CD8-positive, alpha-beta memory T cell (primary cell): ENCODE data around the gene LY6G5C. TPM values are rescaled to one million over a fixed set of nuclear protein-coding genes. Genes with fewer than 3 reads are reported as not detected.

Source experiments
- CTCF ChIA-PET: fragments of 350-600 bp; sonication (Branson Sonifier 250); formaldehyde crosslinking; loops from one replicate; lab custom pipeline; 2021; ENCODE audit warnings: antibody characterized with exemption; lab: Charles Lee
- POLR2A ChIA-PET: fragments of 350-600 bp; sonication (Branson Sonifier 250); formaldehyde crosslinking; loops from one replicate; lab custom pipeline; 2021; ENCODE audit warnings: antibody characterized with exemption; lab: Charles Lee
- DNase-seq, 5 donors: peaks; one replicate each; pipeline versions ENCODE4 v3.0.0 to v3.0.0-alpha.2; 2020 to 2022; ENCODE audit warnings: mixed read lengths in 1 of 5
- H3K27ac ChIP-seq: one replicate; pipeline ENCODE4 v1.7.0; 2013; ENCODE audit warnings: low read depth, mild to moderate bottlenecking, low read length, moderate library complexity
- H3K27me3 ChIP-seq: 2 replicates; pipeline ENCODE4 v1.7.0; 2013; ENCODE audit warnings: low read length, mild to moderate bottlenecking; ENCODE audit not compliant: insufficient read depth, poor library complexity, severe bottlenecking
- H3K36me3 ChIP-seq: 2 replicates; pipeline ENCODE4 v1.7.0; 2013; ENCODE audit warnings: mild to moderate bottlenecking, low read length, moderate library complexity; ENCODE audit not compliant: insufficient read depth
- H3K4me1 ChIP-seq: 2 replicates; pipeline ENCODE4 v1.7.0; 2013; ENCODE audit warnings: mild to moderate bottlenecking, low read length, moderate library complexity; ENCODE audit not compliant: insufficient read depth
- H3K4me3 ChIP-seq: 2 replicates; pipeline ENCODE4 v1.7.0; 2013; ENCODE audit warnings: mild to moderate bottlenecking, low read length
- H3K9me3 ChIP-seq: 2 replicates; pipeline ENCODE4 v1.7.0; 2013; ENCODE audit warnings: mild to moderate bottlenecking, low read length
- H3K27ac Mint-ChIP-seq, 8 donors: one replicate each; pipeline ENCODE4 v1.8.0; 2020 to 2021; ENCODE audit warnings: mixed read lengths in 8 of 8, mild to moderate bottlenecking in 6 of 8, inconsistent platforms in 3 of 8, moderate library complexity in 3 of 8
- H3K27me3 Mint-ChIP-seq, 2 donors: one replicate each; pipeline ENCODE4 v1.8.0; 2020 to 2021; ENCODE audit warnings: mixed read lengths in 2 of 2, mild to moderate bottlenecking in 1 of 2, moderate library complexity in 1 of 2
- H3K36me3 Mint-ChIP-seq, 3 donors: one replicate each; pipeline ENCODE4 v1.8.0; 2020 to 2021; ENCODE audit warnings: mixed read lengths in 3 of 3, inconsistent platforms in 1 of 3, mild to moderate bottlenecking in 1 of 3
- H3K4me1 Mint-ChIP-seq, 3 donors: one replicate each; pipeline ENCODE4 v1.8.0; 2020 to 2021; ENCODE audit warnings: mixed read lengths in 3 of 3, inconsistent platforms in 1 of 3, mild to moderate bottlenecking in 1 of 3
- H3K4me3 Mint-ChIP-seq, 7 donors: one replicate each; pipeline ENCODE4 v1.8.0; 2020 to 2021; ENCODE audit warnings: mixed read lengths in 7 of 7, mild to moderate bottlenecking in 6 of 7, moderate library complexity in 4 of 7, inconsistent platforms in 2 of 7
- H3K9me3 Mint-ChIP-seq, 5 donors: one replicate each; pipeline ENCODE4 v1.8.0; 2020 to 2022; ENCODE audit warnings: mixed read lengths in 5 of 5, mild to moderate bottlenecking in 3 of 5, moderate library complexity in 2 of 5, inconsistent platforms in 1 of 5
- polyA plus RNA-seq: library from polyadenylated mRNA; unstranded; fragments of 300-500 nt; fragmentation: Illumina TruSeq; gene quantifications from one replicate; pipeline ENCODE4 v1.2.3, GENCODE V29; 2021
- total RNA-seq, 2 experiments: library from RNA; stranded (reverse); gene quantifications; one replicate each; pipeline ENCODE4 v1.2.3, GENCODE V29; 2021

Gene LY6G5C
- total and polyA plus RNA-seq, 3 experiments from 2014 or later, result 3.5 to 10.3 (median 4.5) TPM

DNA sequence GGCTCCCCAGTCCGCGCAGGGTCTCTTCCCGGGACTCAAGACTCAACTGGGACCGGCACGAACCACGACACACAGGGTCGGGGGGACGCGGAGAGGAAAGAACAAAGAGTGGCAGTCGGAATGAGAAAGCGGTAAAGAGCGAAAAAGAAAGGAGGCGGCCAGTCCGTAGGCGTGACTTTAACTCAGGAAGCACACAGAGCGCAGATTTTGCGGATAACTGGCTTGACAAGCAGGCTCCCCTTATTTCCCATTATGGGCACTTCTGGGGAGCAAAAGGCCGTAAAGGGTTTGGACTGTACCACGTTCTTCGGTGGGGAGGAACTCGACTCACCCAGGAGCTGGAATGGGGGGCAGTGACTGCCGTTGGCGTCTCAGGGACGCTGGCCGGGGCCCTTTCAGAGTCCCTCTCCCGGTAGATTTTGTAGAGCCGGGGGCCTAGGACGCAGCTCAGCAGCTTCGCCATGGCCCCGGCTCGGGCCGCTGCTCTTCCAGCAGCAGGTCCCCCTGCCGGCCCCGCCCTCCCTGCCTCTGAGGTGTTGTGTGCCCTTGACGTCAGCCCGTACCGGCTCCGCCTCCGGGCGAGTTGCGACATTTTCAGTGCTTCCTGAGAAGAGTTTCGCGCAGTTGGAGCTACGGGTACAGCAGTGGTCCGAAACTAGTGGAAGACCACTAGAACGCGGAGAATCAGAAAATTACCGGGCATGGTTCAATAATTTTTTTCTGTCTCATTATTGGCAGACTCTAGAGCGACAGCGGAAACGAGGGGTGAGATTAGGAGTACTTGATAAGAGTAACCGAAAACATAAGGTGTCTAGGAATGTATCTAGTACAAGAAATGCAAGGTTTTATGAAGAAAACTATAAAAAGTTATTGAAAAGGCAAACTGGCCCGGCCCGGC, 22.2 kb upstream of the LY6G5C start, which contains the start of gene ABHD16A:
TSS of gene ABHD16A (minus strand) at position 506 of the 898 bp plus-strand sequence. CDS start at position 463, 43 bp downstream.
- POLR2A ChIA-PET, result interaction anchor here (0.6 to 1.8 kb wide), 13 partner anchors 33 to 1057 kb away, joined by 3 to 13 read pairs (median 7); partner anchors contain the start of genes BAG6, CLIC1, CSNK2B and DXO
- H3K36me3 ChIP-seq, result peaks cover 9% of the 10 kb centered on the region
- H3K27ac ChIP-seq, result peak within 1 kb of the TSS; percentile 98
- CTCF ChIA-PET, result interaction anchor here (0.6 to 1.6 kb wide), 8 partner anchors 9 to 302 kb away, joined by 3 to 4 read pairs (median 3); partner anchors contain the start of gene LY6G5C
- peak within 1 kb of the TSS; percentile 88 for H3K4me3 ChIP-seq
- Mint-ChIP-seq H3K27me3 (peaks cover 0 to 1% of the 10 kb centered on the region in 2 donors), H3K27ac (peak within 1 kb of the TSS; percentile 88 to 100 (median 96)), H3K36me3 (peaks cover 0 to 33% (median 2%) of the 10 kb centered on the region in 3 donors), H3K9me3 (no peaks in the 10 kb centered on the region), H3K4me1 (peaks cover 28 to 39% (median 35%) of the 10 kb centered on the region in 3 donors), H3K4me3 (peak within 1 kb of the TSS; percentile 92 to 99 (median 96))
- peak; percentile 95 to 97 (median 96) for DNase-seq
- peaks cover 24% of the 10 kb centered on the region for H3K4me1 ChIP-seq
- H3K27me3 ChIP-seq, result no peaks in the 10 kb centered on the region
- H3K9me3 ChIP-seq, result no peaks in the 10 kb centered on the region

DNA sequence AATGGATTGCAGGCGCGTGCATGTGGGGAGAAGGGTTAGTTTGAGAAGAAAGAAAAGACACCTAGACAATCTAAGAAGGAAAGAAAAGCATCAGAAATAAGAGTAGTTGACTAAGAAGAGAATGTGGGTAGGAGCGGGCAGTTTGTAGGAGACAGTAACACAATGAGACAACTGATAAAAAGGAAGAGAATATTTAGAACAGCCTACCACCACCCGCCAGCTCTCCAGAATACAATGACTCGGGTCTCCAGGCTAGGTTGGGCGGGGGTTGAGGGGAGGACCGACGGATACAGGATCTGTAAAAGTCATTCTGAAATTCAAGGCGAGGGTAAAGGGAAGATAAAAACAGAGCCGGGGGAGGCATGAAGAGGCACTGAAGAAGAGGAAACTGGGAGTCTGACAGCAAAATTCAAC, 21.5 kb upstream of the LY6G5C start:
- peaks cover 15% of the 10 kb centered on the region for H3K36me3 ChIP-seq
- ChIA-PET POLR2A (interaction anchor here (0.8 to 1.8 kb wide), 10 partner anchors 33 to 269 kb away, joined by 3 to 13 read pairs (median 6); partner anchors contain the start of genes BAG6, CLIC1, CSNK2B and DXO), CTCF (interaction anchor here (0.7 to 1.6 kb wide), 4 partner anchors 21 to 302 kb away, joined by 3 to 4 read pairs (median 3); partner anchors contain the start of gene LY6G5C)
- DNase-seq, result no peak
- peaks cover 35 to 45% (median 41%) of the 10 kb centered on the region in 3 donors for H3K4me1 Mint-ChIP-seq
- H3K9me3 ChIP-seq, result no peaks in the 10 kb centered on the region
- peaks cover 24% of the 10 kb centered on the region for H3K4me1 ChIP-seq
- peaks cover 0 to 1% of the 10 kb centered on the region in 2 donors for H3K27me3 Mint-ChIP-seq
- H3K27me3 ChIP-seq, result no peaks in the 10 kb centered on the region
- peak overlapping the region; percentile 88 to 100 (median 96) for H3K27ac Mint-ChIP-seq
- H3K36me3 Mint-ChIP-seq, result peaks cover 0 to 40% (median 4%) of the 10 kb centered on the region in 3 donors
- peak overlapping the region; percentile 92 to 99 (median 96) for H3K4me3 Mint-ChIP-seq
- peak overlapping the region; percentile 98 for H3K27ac ChIP-seq
- H3K9me3 Mint-ChIP-seq, result no peaks in the 10 kb centered on the region
- peak overlapping the region; percentile 88 for H3K4me3 ChIP-seq

DNA sequence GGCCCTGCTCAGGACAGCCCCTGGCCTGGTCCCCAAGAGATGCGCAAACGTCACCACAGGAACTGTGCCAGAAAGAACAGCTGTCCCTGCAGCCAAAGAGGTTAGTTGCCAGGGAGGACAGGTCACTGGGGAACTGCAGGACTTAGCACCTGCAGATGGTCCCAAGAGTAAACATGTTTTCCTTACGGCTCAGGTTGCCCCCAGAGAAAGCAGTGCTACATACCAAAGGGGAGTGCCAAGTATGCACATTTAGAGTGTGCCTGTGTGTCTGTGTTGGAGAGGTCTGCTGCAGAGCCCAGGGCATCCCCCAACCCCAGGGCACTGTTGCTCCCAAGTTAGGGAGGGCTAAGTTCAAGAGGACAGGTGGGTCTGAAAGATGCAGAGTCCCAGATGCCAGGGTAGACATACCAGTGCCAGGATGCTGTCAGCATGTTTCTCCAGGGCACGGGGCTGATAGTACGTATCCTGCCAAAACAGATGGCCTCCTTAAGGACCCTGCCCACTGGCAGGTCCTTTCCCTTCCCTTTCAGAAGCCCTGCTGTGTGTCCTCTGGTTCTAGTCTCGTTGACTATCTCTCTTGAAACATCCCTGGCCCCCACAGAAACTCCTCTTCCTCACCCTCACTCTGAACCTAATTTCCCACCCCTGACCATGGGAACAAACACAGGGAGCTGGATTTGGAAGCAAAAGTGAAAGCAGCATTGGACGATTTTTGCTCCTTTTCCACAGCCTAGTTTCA, 21.0 kb upstream of the LY6G5C start:
- Histone ChIP-seq H3K9me3 (no peaks in the 10 kb centered on the region), H3K27me3 (no peaks in the 10 kb centered on the region), H3K4me3 (peak overlapping the region; percentile 88), H3K4me1 (peaks cover 24% of the 10 kb centered on the region), H3K27ac (peak overlapping the region; percentile 98), H3K36me3 (peaks cover 18% of the 10 kb centered on the region)
- H3K9me3 Mint-ChIP-seq, result no peaks in the 10 kb centered on the region
- peaks cover 0 to 2% of the 10 kb centered on the region in 2 donors for H3K27me3 Mint-ChIP-seq
- DNase-seq, result no peak
- H3K4me1 Mint-ChIP-seq, result peaks cover 39 to 48% (median 46%) of the 10 kb centered on the region in 3 donors
- peak overlapping the region; percentile 88 to 100 (median 96) for H3K27ac Mint-ChIP-seq
- CTCF ChIA-PET, result interaction anchor here (1.6 kb wide), 1 partner anchor 21 kb away, joined by 3 read pairs; the partner anchor contains the start of gene LY6G5C
- peak overlapping the region; percentile 92 to 99 (median 96) for H3K4me3 Mint-ChIP-seq
- peaks cover 0 to 45% (median 4%) of the 10 kb centered on the region in 3 donors for H3K36me3 Mint-ChIP-seq
- POLR2A ChIA-PET, result interaction anchor here (0.6 to 1.8 kb wide), 4 partner anchors 36 to 270 kb away, joined by 3 to 13 read pairs (median 8); partner anchors contain the start of genes BAG6, CSNK2B, DXO and GPANK1

DNA sequence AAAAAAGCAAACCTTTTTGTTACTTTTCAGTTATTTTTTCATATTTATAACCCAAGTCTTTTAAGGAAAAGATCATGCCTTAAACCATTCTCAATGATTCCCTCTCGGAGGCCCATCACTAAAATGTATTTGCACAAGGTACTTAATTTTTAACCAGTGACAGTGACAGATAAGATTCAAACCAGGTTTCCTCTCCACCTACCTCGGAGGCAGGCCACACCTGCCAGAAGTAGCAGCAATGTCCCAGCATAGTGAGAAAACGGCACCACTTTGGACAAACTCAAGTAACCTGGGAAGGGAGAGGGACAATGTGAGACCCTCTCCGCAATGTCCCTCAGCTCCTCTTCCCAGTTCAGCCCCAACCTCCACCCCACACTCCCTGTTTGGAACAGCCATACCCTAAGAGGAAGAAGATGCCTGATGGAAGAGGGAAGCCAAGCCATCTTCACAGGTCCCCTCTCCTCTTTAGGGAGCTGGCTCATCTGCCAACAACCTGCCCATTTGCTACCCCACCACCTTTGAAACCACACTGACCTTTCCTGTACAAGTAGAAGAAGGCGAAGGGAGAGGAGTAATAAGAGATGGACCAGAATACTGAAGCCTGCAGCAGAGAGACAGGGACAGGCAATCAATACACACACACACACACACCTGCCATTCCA, 20.0 kb upstream of the LY6G5C start:
- ChIA-PET POLR2A (interaction anchor here (0.6 kb wide), 1 partner anchor 38 kb away, joined by 3 read pairs; no protein-coding TSS in a partner anchor), CTCF (no interaction called here)
- no peak for DNase-seq
- Mint-ChIP-seq H3K27me3 (peaks cover 0 to 3% of the 10 kb centered on the region in 2 donors), H3K27ac (peak overlapping the region; percentile 49 to 99 (median 94)), H3K4me1 (peaks cover 39 to 48% (median 46%) of the 10 kb centered on the region in 3 donors), H3K9me3 (no peaks in the 10 kb centered on the region), H3K36me3 (peaks cover 0 to 54% (median 4%) of the 10 kb centered on the region in 3 donors), H3K4me3 (peak overlapping the region; percentile 55 to 99 (median 92))
- no peak overlapping the region for H3K4me3 ChIP-seq
- H3K9me3 ChIP-seq, result no peaks in the 10 kb centered on the region
- H3K27ac ChIP-seq, result no peak overlapping the region
- H3K36me3 ChIP-seq, result peaks cover 26% of the 10 kb centered on the region
- no peaks in the 10 kb centered on the region for H3K27me3 ChIP-seq
- peaks cover 24% of the 10 kb centered on the region for H3K4me1 ChIP-seq

DNA sequence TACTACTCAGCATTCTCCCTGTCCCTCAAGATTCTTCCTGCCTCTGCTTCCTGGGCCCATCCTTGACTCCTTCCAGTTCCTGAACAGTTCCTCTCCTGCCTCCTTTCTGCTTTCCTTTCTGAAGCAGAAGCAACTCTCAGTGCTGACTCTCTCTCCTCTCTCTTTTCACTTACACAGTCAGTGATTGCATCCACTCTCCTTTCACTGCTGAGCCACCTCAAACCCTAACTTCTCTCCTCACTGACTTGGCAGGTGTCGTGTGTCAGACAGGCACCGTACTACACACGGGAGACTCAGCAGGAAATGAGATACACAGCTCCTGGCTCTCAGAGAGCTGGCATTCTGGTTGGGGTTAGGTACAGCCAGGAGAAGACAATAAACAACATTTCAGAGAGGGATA, 16.7 kb upstream of the LY6G5C start:
- no peak overlapping the region for H3K4me3 Mint-ChIP-seq
- Histone ChIP-seq H3K4me1 (peaks cover 16% of the 10 kb centered on the region), H3K36me3 (peaks cover 50% of the 10 kb centered on the region), H3K27me3 (no peaks in the 10 kb centered on the region), H3K4me3 (no peak overlapping the region), H3K9me3 (no peaks in the 10 kb centered on the region), H3K27ac (no peak overlapping the region)
- CTCF ChIA-PET, result no interaction called here
- no peaks in the 10 kb centered on the region for H3K9me3 Mint-ChIP-seq
- peaks cover 0 to 75% (median 5%) of the 10 kb centered on the region in 3 donors for H3K36me3 Mint-ChIP-seq
- POLR2A ChIA-PET, result no interaction called here
- no peak for DNase-seq
- H3K4me1 Mint-ChIP-seq, result peaks cover 32 to 36% (median 35%) of the 10 kb centered on the region in 3 donors
- peaks cover 0 to 2% of the 10 kb centered on the region in 2 donors for H3K27me3 Mint-ChIP-seq
- peak overlapping the region in 7 of 8 donors; percentile 42 to 82 (median 66) for H3K27ac Mint-ChIP-seq

DNA sequence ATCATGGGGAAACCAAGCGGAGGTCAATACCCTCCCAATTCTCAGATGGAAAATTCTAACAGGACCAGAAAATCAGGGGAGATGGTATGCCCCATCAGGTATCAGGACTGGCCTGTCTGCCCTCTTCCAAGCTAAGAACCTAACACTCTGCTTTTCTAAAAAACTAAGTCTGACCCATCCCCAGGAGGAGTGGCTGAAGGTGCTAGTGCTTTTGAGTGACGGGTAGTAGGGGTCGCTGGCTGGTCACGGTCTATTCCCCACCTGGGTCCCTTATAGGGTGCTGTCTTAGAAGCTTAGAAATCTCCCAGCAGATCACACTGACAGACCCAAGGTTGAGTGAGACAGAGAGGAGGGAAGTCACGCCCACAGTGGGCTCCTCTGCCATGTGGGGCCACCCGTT, 12.7 kb upstream of the LY6G5C start:
- H3K36me3 Mint-ChIP-seq, result peaks cover 0 to 88% (median 7%) of the 10 kb centered on the region in 3 donors

More for the DNA sequence above, 12.7 kb upstream of the LY6G5C start:
- H3K27me3 ChIP-seq, result no peaks in the 10 kb centered on the region
- H3K4me3 ChIP-seq, result no peak overlapping the region
- POLR2A ChIA-PET, result no interaction called here
- no peaks in the 10 kb centered on the region for H3K9me3 ChIP-seq
- CTCF ChIA-PET, result interaction anchor here (1.7 kb wide), 1 partner anchor 46 kb away, joined by 5 read pairs; the partner anchor contains the start of gene MSH5
- DNase-seq, result no peak
- Mint-ChIP-seq H3K9me3 (no peaks in the 10 kb centered on the region), H3K4me1 (peaks cover 11 to 13% (median 11%) of the 10 kb centered on the region in 3 donors), H3K4me3 (no peak overlapping the region), H3K27ac (peak overlapping the region in 3 of 8 donors; percentile 8 to 63 (median 50)), H3K27me3 (peaks cover 0 to 2% of the 10 kb centered on the region in 2 donors)
- H3K27ac ChIP-seq, result no peak overlapping the region
- peaks cover 9% of the 10 kb centered on the region for H3K4me1 ChIP-seq
- peaks cover 65% of the 10 kb centered on the region for H3K36me3 ChIP-seq
